A673 (cell line): ENCODE data around the gene CTIF.

Experiments used
- EZH2 ChIP-seq: fragments of 200-600 bp; sonication (generic); IDR thresholded peaks from 2 replicates; pipeline ENCODE4 v1.6.1; 2017; ENCODE audit warnings: borderline replicate concordance, low read depth, mild to moderate bottlenecking, mixed read lengths, antibody characterized with exemption, low read length; ENCODE audit not compliant: poor library complexity, severe bottlenecking
- TF ChIP-seq, protein P1 (sequence below): fragments of 300-800, 200-600 bp; sonication (generic); conservative IDR thresholded peaks from 2 replicates; pipeline ENCODE4 v1.5.1; 2017; ENCODE audit warnings: low read depth, mild to moderate bottlenecking, antibody characterized with exemption, low read length, moderate library complexity, mixed read lengths

DNA sequence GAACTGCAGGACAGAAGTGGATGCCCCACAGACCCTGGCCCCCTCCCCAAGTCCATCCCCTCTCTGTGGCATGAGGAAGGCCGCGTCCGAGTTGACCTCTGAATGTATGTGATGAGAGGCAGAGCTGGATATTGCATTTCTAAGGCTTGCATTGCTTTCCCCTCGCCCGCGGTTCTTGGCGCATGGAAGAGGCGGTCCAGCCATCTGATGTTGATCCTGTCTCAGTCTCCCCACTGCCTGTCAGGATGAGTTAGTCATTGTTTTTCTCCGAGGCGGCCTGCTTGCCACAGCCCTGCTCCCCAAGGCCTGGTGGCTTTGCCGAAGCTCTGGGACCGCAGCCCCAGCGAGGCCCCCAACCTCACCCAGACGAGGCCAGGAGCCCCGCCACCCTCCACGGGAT lies 323.3 kb downstream of the CTIF start:
- TF ChIP-seq EZH2, result no peak
- TF ChIP-seq, protein P1, sequence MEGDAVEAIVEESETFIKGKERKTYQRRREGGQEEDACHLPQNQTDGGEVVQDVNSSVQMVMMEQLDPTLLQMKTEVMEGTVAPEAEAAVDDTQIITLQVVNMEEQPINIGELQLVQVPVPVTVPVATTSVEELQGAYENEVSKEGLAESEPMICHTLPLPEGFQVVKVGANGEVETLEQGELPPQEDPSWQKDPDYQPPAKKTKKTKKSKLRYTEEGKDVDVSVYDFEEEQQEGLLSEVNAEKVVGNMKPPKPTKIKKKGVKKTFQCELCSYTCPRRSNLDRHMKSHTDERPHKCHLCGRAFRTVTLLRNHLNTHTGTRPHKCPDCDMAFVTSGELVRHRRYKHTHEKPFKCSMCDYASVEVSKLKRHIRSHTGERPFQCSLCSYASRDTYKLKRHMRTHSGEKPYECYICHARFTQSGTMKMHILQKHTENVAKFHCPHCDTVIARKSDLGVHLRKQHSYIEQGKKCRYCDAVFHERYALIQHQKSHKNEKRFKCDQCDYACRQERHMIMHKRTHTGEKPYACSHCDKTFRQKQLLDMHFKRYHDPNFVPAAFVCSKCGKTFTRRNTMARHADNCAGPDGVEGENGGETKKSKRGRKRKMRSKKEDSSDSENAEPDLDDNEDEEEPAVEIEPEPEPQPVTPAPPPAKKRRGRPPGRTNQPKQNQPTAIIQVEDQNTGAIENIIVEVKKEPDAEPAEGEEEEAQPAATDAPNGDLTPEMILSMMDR, result no peak
